Cerebellar nuclear complex (tissue), 1 donor: ENCODE measurements around the gene BLACAT1.
"Not testable (repeated sequence)": the region's sequence is repeated elsewhere in the genome, so short reads cannot be mapped to it uniquely, and the experiment has no call there.

ENCODE experiments used
- DNase-seq, 2 experiments: peaks; one replicate each; lab custom pipeline; 2025; lab: John Stamatoyannopoulos, UW

Gene BLACAT1

GRCh38 chr1:205441716-205442050 lies 14.2 kb downstream of the BLACAT1 start:
- DNase-seq = no peak

GRCh38 chr1:205441318-205441633 lies 14.6 kb downstream of the BLACAT1 start:
- no peak for DNase-seq

- DNase-seq = peak in 1 of 2 experiments; percentile 72
Observed at GRCh38 chr1:205440476-205441317, 15.1 kb downstream of the BLACAT1 start.

- DNase-seq = no peak
Observed at GRCh38 chr1:205440121-205440475, 15.7 kb downstream of the BLACAT1 start.

- DNase-seq = no peak
Observed at GRCh38 chr1:205438213-205439158, 17.4 kb downstream of the BLACAT1 start.

- DNase-seq = no peak
Observed at GRCh38 chr1:205437570-205437969, 18.3 kb downstream of the BLACAT1 start.

GRCh38 chr1:205436776-205437410 lies 19.0 kb downstream of the BLACAT1 start:
- DNase-seq = no peak

GRCh38 chr1:205435578-205436573 lies 20.0 kb downstream of the BLACAT1 start:
- peak; percentile 92 to 96 for DNase-seq

GRCh38 chr1:205434738-205435137 lies 21.1 kb downstream of the BLACAT1 start:
- no peak for DNase-seq

- DNase-seq = not testable (repeated sequence)
Observed at GRCh38 chr1:205432692-205433091, 23.2 kb downstream of the BLACAT1 start.

- no peak for DNase-seq
Observed at GRCh38 chr1:205432116-205432515, 23.7 kb downstream of the BLACAT1 start.

GRCh38 chr1:205430696-205431305 lies 25.0 kb downstream of the BLACAT1 start:
- no peak for DNase-seq

- no peak for DNase-seq
Observed at GRCh38 chr1:205429762-205430695, 25.8 kb downstream of the BLACAT1 start.

- DNase-seq = no peak
Observed at GRCh38 chr1:205424901-205425600, 30.8 kb downstream of the BLACAT1 start.

- no peak for DNase-seq
Observed at GRCh38 chr1:205423814-205424399, 31.9 kb downstream of the BLACAT1 start.

- DNase-seq = no peak
Observed at GRCh38 chr1:205422993-205423642, 32.7 kb downstream of the BLACAT1 start.

- DNase-seq = no peak
Observed at GRCh38 chr1:205421798-205422197, 34.0 kb downstream of the BLACAT1 start, which contains the start of gene LEMD1. LEMD1 (minus strand) TSS chr1:205422056; CDS start chr1:205420536, 1,520 bp downstream.

GRCh38 chr1:205420938-205421337 lies 34.9 kb downstream of the BLACAT1 start:
- no peak for DNase-seq
